A549 (cell line): ENCODE data around the gene CTNNA3.

Experiments used
- CEBPB ChIP-seq, 2 experiments: fragments of >200 bp in 1 of 2; sonication (Bioruptor Twin) in 1 of 2; formaldehyde crosslinking in 1 of 2; IDR thresholded peaks; 2 replicates each; pipeline ENCODE4 v1.6.1; 2012 to 2016
- EP300 ChIP-seq, 2 experiments: fragments of >200 bp; sonication (Bioruptor Twin); formaldehyde crosslinking; IDR thresholded peaks; 2 replicates in 1 of 2; 3 replicates in 1 of 2; pipeline ENCODE4 v1.6.1; 2016 to 2017
- HDAC2 ChIP-seq: fragments of 200-600 bp; sonication (generic); IDR thresholded peaks from 2 replicates; pipeline ENCODE4 v1.6.1; 2016
- MAFK ChIP-seq: fragments of 450-650 bp; IDR thresholded peaks from 2 replicates; pipeline ENCODE4 v1.6.1; 2014; ENCODE audit not compliant: partially characterized antibody
- RFX5 ChIP-seq: fragments of 450-650 bp; IDR thresholded peaks from 2 replicates; pipeline ENCODE4 v1.7.1; 2014; ENCODE audit warnings: antibody characterized with exemption, mild to moderate bottlenecking, moderate library complexity
- TFCP2L1 ChIP-seq: fragments of 250-450 bp; sonication (Bioruptor Pico); IDR thresholded peaks from 2 replicates; pipeline ENCODE4 v1.5.0; 2021; ENCODE audit warnings: mild to moderate bottlenecking
- TF ChIP-seq, protein P1 (sequence below): fragments of >200 bp; sonication (Bioruptor Twin); formaldehyde crosslinking; IDR thresholded peaks from 3 replicates; pipeline ENCODE4 v1.5.1; 2016
- TF ChIP-seq, protein P2 (sequence below): fragments of 200-600 bp; sonication (generic); IDR thresholded peaks from 2 replicates; pipeline ENCODE4 v1.6.1; 2016; ENCODE audit warnings: antibody characterized with exemption, mild to moderate bottlenecking, moderate library complexity

DNA sequence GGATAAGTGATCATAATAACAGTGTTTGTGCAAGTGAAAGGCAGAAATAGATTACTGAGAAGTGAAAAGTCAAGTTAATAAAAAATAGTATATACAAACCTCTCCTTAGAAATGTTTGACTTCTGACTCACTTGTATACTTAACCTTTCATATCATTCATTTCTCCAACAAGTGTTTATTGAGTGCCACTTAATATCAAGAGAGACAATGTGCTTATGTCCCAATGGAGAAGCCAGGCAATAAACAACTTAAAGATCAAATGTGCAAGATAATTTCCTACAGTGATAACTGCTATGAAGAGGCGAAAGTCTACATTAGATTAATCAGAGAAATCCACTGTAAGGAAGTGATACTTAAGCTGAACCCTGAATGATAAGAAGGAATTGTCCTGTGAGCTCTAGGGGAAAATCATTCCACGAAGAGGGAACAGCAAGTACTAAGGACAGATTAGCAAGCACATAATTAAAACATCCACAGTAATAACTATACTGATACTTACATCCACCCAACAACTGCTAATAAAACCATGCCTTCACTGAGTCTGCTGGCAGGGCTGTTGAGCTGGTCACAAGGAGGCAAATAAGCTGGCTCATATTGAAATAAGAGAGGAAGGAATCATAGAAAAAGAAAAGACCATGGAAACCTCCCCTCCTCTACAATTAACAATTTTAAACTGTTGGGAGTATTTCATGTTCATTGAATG is 203.5 kb downstream of the CTNNA3 start:
- TF ChIP-seq MAFK (no peak), TFCP2L1 (no peak), RFX5 (no peak), CEBPB (IDR thresholded peaks at IDR 0.05) (peak in 1 of 2 experiments; percentile 24; a peak in 1 of 4 replicates), EP300 (IDR thresholded peaks at IDR 0.05) (no peak), HDAC2 (no peak)
- TF ChIP-seq, protein P1, sequence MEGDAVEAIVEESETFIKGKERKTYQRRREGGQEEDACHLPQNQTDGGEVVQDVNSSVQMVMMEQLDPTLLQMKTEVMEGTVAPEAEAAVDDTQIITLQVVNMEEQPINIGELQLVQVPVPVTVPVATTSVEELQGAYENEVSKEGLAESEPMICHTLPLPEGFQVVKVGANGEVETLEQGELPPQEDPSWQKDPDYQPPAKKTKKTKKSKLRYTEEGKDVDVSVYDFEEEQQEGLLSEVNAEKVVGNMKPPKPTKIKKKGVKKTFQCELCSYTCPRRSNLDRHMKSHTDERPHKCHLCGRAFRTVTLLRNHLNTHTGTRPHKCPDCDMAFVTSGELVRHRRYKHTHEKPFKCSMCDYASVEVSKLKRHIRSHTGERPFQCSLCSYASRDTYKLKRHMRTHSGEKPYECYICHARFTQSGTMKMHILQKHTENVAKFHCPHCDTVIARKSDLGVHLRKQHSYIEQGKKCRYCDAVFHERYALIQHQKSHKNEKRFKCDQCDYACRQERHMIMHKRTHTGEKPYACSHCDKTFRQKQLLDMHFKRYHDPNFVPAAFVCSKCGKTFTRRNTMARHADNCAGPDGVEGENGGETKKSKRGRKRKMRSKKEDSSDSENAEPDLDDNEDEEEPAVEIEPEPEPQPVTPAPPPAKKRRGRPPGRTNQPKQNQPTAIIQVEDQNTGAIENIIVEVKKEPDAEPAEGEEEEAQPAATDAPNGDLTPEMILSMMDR: no peak
- TF ChIP-seq, protein P2, sequence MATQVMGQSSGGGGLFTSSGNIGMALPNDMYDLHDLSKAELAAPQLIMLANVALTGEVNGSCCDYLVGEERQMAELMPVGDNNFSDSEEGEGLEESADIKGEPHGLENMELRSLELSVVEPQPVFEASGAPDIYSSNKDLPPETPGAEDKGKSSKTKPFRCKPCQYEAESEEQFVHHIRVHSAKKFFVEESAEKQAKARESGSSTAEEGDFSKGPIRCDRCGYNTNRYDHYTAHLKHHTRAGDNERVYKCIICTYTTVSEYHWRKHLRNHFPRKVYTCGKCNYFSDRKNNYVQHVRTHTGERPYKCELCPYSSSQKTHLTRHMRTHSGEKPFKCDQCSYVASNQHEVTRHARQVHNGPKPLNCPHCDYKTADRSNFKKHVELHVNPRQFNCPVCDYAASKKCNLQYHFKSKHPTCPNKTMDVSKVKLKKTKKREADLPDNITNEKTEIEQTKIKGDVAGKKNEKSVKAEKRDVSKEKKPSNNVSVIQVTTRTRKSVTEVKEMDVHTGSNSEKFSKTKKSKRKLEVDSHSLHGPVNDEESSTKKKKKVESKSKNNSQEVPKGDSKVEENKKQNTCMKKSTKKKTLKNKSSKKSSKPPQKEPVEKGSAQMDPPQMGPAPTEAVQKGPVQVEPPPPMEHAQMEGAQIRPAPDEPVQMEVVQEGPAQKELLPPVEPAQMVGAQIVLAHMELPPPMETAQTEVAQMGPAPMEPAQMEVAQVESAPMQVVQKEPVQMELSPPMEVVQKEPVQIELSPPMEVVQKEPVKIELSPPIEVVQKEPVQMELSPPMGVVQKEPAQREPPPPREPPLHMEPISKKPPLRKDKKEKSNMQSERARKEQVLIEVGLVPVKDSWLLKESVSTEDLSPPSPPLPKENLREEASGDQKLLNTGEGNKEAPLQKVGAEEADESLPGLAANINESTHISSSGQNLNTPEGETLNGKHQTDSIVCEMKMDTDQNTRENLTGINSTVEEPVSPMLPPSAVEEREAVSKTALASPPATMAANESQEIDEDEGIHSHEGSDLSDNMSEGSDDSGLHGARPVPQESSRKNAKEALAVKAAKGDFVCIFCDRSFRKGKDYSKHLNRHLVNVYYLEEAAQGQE: no peak
